GM18951 (cell line): ENCODE results near the gene GREM2.

ENCODE experiments used
- POLR2A ChIP-seq: IDR thresholded peaks from 4 replicates; pipeline ENCODE4 v1.6.1; 2011; ENCODE audit warnings: mild to moderate bottlenecking; ENCODE audit not compliant: insufficient read length, insufficient read depth; ENCODE audit errors: extremely low read depth
- in situ Hi-C: fragments of 300-500 bp; cut with MboI; formaldehyde crosslinking; loops from one replicate; pipeline ENCODE4 v1.12.0; 2022; ENCODE audit warnings: low sequenced_read_pairs, mixed read lengths, inconsistent platforms; ENCODE audit not compliant: unreplicated experiment

GREM2 gene

GRCh38 chr1:240491796-240492195, 120.2 kb downstream of the GREM2 start:
- in situ Hi-C loops: no loop called here
- no peak for TF ChIP-seq POLR2A

GRCh38 chr1:240491156-240491555, 120.8 kb downstream of the GREM2 start:
- TF ChIP-seq POLR2A: no peak
- in situ Hi-C loops: no loop called here

GRCh38 chr1:240487493-240487892, 124.5 kb downstream of the GREM2 start:
- in situ Hi-C loops: no loop called here
- TF ChIP-seq POLR2A: no peak

GRCh38 chr1:240486611-240487010, 125.3 kb downstream of the GREM2 start:
- no peak for TF ChIP-seq POLR2A
- in situ Hi-C loops: no loop called here

- no peak for TF ChIP-seq POLR2A
- in situ Hi-C loops: no loop called here
Observed at GRCh38 chr1:240484804-240485443, 127.0 kb downstream of the GREM2 start.

GRCh38 chr1:240478536-240478935, 133.4 kb downstream of the GREM2 start:
- no peak for TF ChIP-seq POLR2A
- in situ Hi-C loops: no loop called here

- in situ Hi-C loops: no loop called here
- no peak for TF ChIP-seq POLR2A
Observed at GRCh38 chr1:240475832-240476231, 136.1 kb downstream of the GREM2 start.

- in situ Hi-C loops: no loop called here
- TF ChIP-seq POLR2A: no peak
Observed at GRCh38 chr1:240474133-240474614, 137.8 kb downstream of the GREM2 start.

GRCh38 chr1:240468656-240469055, 143.3 kb downstream of the GREM2 start:
- TF ChIP-seq POLR2A: no peak

GRCh38 chr1:240467895-240468294, 144.1 kb downstream of the GREM2 start:
- no peak for TF ChIP-seq POLR2A
- in situ Hi-C loops: no loop called here

More at GRCh38 chr1:240468656-240469055, 143.3 kb downstream of the GREM2 start:
- in situ Hi-C loops: no loop called here

GRCh38 chr1:240466509-240466908, 145.4 kb downstream of the GREM2 start:
- no peak for TF ChIP-seq POLR2A
- in situ Hi-C loops: no loop called here

- TF ChIP-seq POLR2A: no peak
- in situ Hi-C loops: no loop called here
Observed at GRCh38 chr1:240465531-240465940, 146.4 kb downstream of the GREM2 start.

GRCh38 chr1:240464099-240464498, 147.9 kb downstream of the GREM2 start:
- in situ Hi-C loops: no loop called here
- TF ChIP-seq POLR2A: no peak

GRCh38 chr1:240462766-240463395, 149.1 kb downstream of the GREM2 start:
- in situ Hi-C loops: no loop called here
- no peak for TF ChIP-seq POLR2A
